ENCODE results near the gene PLPPR3. TPM values are rescaled to one million over a fixed set of nuclear protein-coding genes. Genes with fewer than 3 reads are reported as not detected.
A peak's percentile ranks its signal among the peaks of the same experiment; 100 is the strongest.

PLPPR3 gene
- total RNA-seq, 1 experiment from 2014 or later, result not detected

- H3K4me3 Mint-ChIP-seq (ENCODE audit: low read depth, unreplicated experiment), result no peak overlapping the region
- BruUV-seq (replicated peaks), result no TSS peak
- H3K27me3 Mint-ChIP-seq (ENCODE audit: unreplicated experiment), result no peaks in the 10 kb centered on the region
- CTCF ChIA-PET, result no interaction called here
- peaks cover 4% of the 10 kb centered on the region for H3K36me3 Mint-ChIP-seq (ENCODE audit: insufficient read depth, unreplicated experiment)
- no peaks in the 10 kb centered on the region for H3K9me3 Mint-ChIP-seq (ENCODE audit: low read depth, unreplicated experiment)
- H3K27ac Mint-ChIP-seq (ENCODE audit: unreplicated experiment), result no peak overlapping the region
- no peaks in the 10 kb centered on the region for H3K4me1 Mint-ChIP-seq (ENCODE audit: low read depth, unreplicated experiment)
- intact Hi-C loops (cut with micrococcal nuclease; ENCODE audit: unreplicated experiment), result loop anchor here (5.0 kb wide), 1 partner anchor 149 kb away; no protein-coding TSS in a partner anchor
- no peak for DNase-seq
- TF ChIP-seq CTCF (IDR thresholded peaks at IDR 0.05; ENCODE audit: unreplicated experiment), result no peak
Measured at GRCh38 chr19:772730-773436, 48.9 kb downstream of the PLPPR3 start.

- no peak for TF ChIP-seq CTCF (IDR thresholded peaks at IDR 0.05; ENCODE audit: unreplicated experiment)
- Mint-ChIP-seq H3K9me3 (ENCODE audit: low read depth, unreplicated experiment) (no peaks in the 10 kb centered on the region), H3K27me3 (ENCODE audit: unreplicated experiment) (no peaks in the 10 kb centered on the region), H3K27ac (ENCODE audit: unreplicated experiment) (no peak overlapping the region), H3K4me1 (ENCODE audit: low read depth, unreplicated experiment) (no peaks in the 10 kb centered on the region), H3K4me3 (ENCODE audit: low read depth, unreplicated experiment) (no peak overlapping the region), H3K36me3 (ENCODE audit: insufficient read depth, unreplicated experiment) (peaks cover 4% of the 10 kb centered on the region)
- intact Hi-C loops (cut with micrococcal nuclease; ENCODE audit: unreplicated experiment), result loop anchor here (5.0 kb wide), 1 partner anchor 150 kb away; no protein-coding TSS in a partner anchor
- CTCF ChIA-PET, result no interaction called here
- no peak for DNase-seq
- BruUV-seq (replicated peaks), result no TSS peak
Measured at GRCh38 chr19:772063-772462, 49.7 kb downstream of the PLPPR3 start.

- BruUV-seq (replicated peaks), result no TSS peak
- Mint-ChIP-seq H3K9me3 (ENCODE audit: low read depth, unreplicated experiment) (no peaks in the 10 kb centered on the region), H3K27me3 (ENCODE audit: unreplicated experiment) (no peaks in the 10 kb centered on the region), H3K4me1 (ENCODE audit: low read depth, unreplicated experiment) (no peaks in the 10 kb centered on the region), H3K27ac (ENCODE audit: unreplicated experiment) (no peak overlapping the region), H3K36me3 (ENCODE audit: insufficient read depth, unreplicated experiment) (peaks cover 4% of the 10 kb centered on the region), H3K4me3 (ENCODE audit: low read depth, unreplicated experiment) (no peak overlapping the region)
- peak; percentile 46 for DNase-seq
- intact Hi-C loops (cut with micrococcal nuclease; ENCODE audit: unreplicated experiment), result loop anchor here (5.0 kb wide), 1 partner anchor 151 kb away; no protein-coding TSS in a partner anchor
- no peak for TF ChIP-seq CTCF (IDR thresholded peaks at IDR 0.05; ENCODE audit: unreplicated experiment)
- CTCF ChIA-PET, result no interaction called here
Measured at GRCh38 chr19:771332-771785, 50.4 kb downstream of the PLPPR3 start.

GRCh38 chr19:769616-770015, 52.1 kb downstream of the PLPPR3 start:
- H3K27ac Mint-ChIP-seq (ENCODE audit: unreplicated experiment), result no peak overlapping the region
- intact Hi-C loops (cut with micrococcal nuclease; ENCODE audit: unreplicated experiment), result loop anchor here (5.0 kb wide), 1 partner anchor 153 kb away; no protein-coding TSS in a partner anchor
- no peak for TF ChIP-seq CTCF (IDR thresholded peaks at IDR 0.05; ENCODE audit: unreplicated experiment)
- no peaks in the 10 kb centered on the region for H3K4me1 Mint-ChIP-seq (ENCODE audit: low read depth, unreplicated experiment)
- no peak for DNase-seq
- peaks cover 7% of the 10 kb centered on the region for H3K36me3 Mint-ChIP-seq (ENCODE audit: insufficient read depth, unreplicated experiment)
- H3K27me3 Mint-ChIP-seq (ENCODE audit: unreplicated experiment), result no peaks in the 10 kb centered on the region
- no TSS peak for BruUV-seq (replicated peaks)
- CTCF ChIA-PET, result interaction anchor here (0.7 kb wide), 1 partner anchor 17 kb away, joined by 7 read pairs; no protein-coding TSS in a partner anchor
- no peak overlapping the region for H3K4me3 Mint-ChIP-seq (ENCODE audit: low read depth, unreplicated experiment)
- no peaks in the 10 kb centered on the region for H3K9me3 Mint-ChIP-seq (ENCODE audit: low read depth, unreplicated experiment)
